K562 treated with DMSO at 1 percent for 48 hours (cell line): ENCODE measurements around the gene SLC1A7. TPM values are rescaled to one million over a fixed set of nuclear protein-coding genes. Genes with fewer than 3 reads are reported as not detected.

Source experiments
- total RNA-seq: library from RNA; unstranded; fragments of 300-600 nt; gene quantifications from 2 replicates; pipeline ENCODE4 v1.2.3, GENCODE V29; 2022; ENCODE audit warnings: low replicate concordance; ENCODE audit errors: extremely low read depth

SLC1A7 gene
- not detected in 2 replicates for total RNA-seq

GRCh38 chr1:53142226-53142853 is at the start of gene SLC1A7:
TSS of gene SLC1A7 (minus strand) at chr1:53142638. CDS start at chr1:53142449, 189 bp downstream.

DNA sequence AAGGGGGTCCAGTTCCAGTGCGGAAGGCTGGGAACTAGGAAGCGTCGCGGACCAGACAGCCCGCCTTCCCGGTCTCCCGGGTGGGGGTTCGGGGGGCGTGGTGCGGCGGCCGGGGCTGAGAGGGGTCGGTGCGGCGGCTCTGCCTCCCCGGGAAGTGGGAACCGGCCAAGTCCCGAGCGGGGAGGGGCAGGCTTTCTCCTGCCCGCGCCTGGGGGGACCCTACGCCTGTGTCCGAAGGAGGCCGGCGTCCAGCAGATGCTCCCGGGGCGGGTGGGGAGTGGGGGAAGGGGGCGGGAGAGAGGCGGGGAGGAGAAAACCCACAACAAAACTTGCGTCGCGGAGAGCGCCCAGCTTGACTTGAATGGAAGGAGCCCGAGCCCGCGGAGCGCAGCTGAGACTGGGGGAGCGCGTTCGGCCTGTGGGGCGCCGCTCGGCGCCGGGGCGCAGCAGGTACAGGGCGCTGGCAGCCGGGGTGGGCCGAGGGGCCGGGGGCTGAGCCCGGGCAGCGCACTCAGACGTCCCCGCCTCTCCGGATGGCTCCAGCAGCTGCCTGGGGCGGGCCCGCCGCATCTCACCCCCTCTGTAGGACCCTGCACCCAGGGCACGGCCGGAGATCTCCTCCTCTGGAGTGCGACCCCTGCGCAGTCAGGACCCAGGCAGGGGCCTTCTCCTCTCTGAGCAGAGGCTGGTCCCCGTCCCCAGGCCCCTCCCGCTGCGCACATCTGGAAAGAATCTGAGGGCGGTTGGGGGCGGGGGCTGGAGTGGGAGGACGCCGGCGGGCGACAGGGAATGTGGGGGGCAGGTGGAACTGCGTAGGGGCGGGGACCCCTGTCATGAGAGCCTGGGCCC is 80.4 kb downstream of the SLC1A7 start, which contains the start of gene PODN:
Gene PODN, plus strand, starts transcription at position 355 of the 849 bp plus-strand sequence. CDS start 7,643 bp downstream, outside the sequence.

Other genes with a start within 250 kb of the SLC1A7 start
- not detected in 2 replicates for gene ECHDC2, start 220.9 kb downstream of the SLC1A7 start, total RNA-seq
- not detected in 2 replicates for gene SCP2, start 215.4 kb downstream of the SLC1A7 start, total RNA-seq
- gene PODN, start 80.4 kb downstream of the SLC1A7 start, total RNA-seq: not detected in 2 replicates
- gene CPT2, start 54.2 kb upstream of the SLC1A7 start, total RNA-seq: not detected in 2 replicates
- not detected in 2 replicates for gene CZIB, start 78.0 kb upstream of the SLC1A7 start, total RNA-seq
- not detected in 2 replicates for gene MAGOH, start 95.9 kb upstream of the SLC1A7 start, total RNA-seq
- gene LRP8, start 185.4 kb upstream of the SLC1A7 start, total RNA-seq: not detected in 2 replicates